ENCODE results near the gene SND1. TPM values are rescaled to one million over a fixed set of nuclear protein-coding genes. Genes with fewer than 3 reads are reported as not detected.

SND1 gene
- total RNA-seq, 2 donors from 2014 or later = 91.0 to 111 TPM

DNA sequence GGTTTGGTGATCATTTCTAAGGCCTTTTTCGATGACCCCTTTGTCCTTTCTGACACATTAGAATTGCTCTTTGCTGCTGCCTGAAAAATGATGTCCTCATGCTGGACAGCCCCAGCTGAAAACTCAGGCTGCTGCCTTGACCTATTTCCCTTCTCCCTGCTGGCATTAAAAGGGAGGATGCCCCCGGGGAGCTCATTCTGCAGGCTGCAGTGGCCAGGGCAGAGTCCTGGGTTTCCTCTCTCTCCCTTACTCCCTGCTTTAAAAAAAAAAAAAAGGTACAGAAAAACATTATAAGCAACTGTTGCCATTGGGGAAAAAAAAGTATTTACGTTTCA, 343.9 kb downstream of the SND1 start:
- ATAC-seq (ENCODE audit: insufficient number of reproducible peaks, low FRiP score, low read depth) (no peak), DNase-seq (ENCODE audit: low spot score) (no peak)
- Histone ChIP-seq H3K27ac (peak overlapping the region in 1 of 2 donors; percentile 1), H3K4me3 (no peak overlapping the region), H3K36me3 (peaks cover 5% of the 10 kb centered on the region), H3K27me3 (replicated peaks; ENCODE audit: insufficient read depth) (no peaks in the 10 kb centered on the region), H3K4me1 (ENCODE audit: control insufficient read depth in 1 of 2, low read depth in 2 of 2) (peaks cover 3 to 21% of the 10 kb centered on the region in 2 donors), H3K9me3 (no peaks in the 10 kb centered on the region)
- no peak for TF ChIP-seq CTCF (IDR thresholded peaks at IDR 0.05)

- TF ChIP-seq CTCF (IDR thresholded peaks at IDR 0.05) = no peak
- DNase-seq (ENCODE audit: low spot score) (no peak), ATAC-seq (ENCODE audit: insufficient number of reproducible peaks, low FRiP score, low read depth) (no peak)
- Histone ChIP-seq H3K4me1 (ENCODE audit: control insufficient read depth in 1 of 2, low read depth in 2 of 2) (peaks cover 3 to 21% of the 10 kb centered on the region in 2 donors), H3K27ac (no peak overlapping the region), H3K36me3 (peaks cover 5% of the 10 kb centered on the region), H3K27me3 (replicated peaks; ENCODE audit: insufficient read depth) (no peaks in the 10 kb centered on the region), H3K9me3 (no peaks in the 10 kb centered on the region), H3K4me3 (no peak overlapping the region)
Measured at GRCh38 chr7:127996253-127997071, 344.5 kb downstream of the SND1 start.

GRCh38 chr7:127997226-127997922, 345.4 kb downstream of the SND1 start:
- Histone ChIP-seq H3K27me3 (replicated peaks; ENCODE audit: insufficient read depth) (no peaks in the 10 kb centered on the region), H3K36me3 (no peaks in the 10 kb centered on the region), H3K4me1 (ENCODE audit: control insufficient read depth in 1 of 2, low read depth in 2 of 2) (peaks cover 3 to 21% of the 10 kb centered on the region in 2 donors), H3K9me3 (no peaks in the 10 kb centered on the region), H3K4me3 (no peak overlapping the region), H3K27ac (no peak overlapping the region)
- TF ChIP-seq CTCF (IDR thresholded peaks at IDR 0.05) = no peak
- no peak for DNase-seq (ENCODE audit: low spot score)
- ATAC-seq (ENCODE audit: insufficient number of reproducible peaks, low FRiP score, low read depth) = no peak

- H3K27me3 ChIP-seq (replicated peaks; ENCODE audit: insufficient read depth) = no peaks in the 10 kb centered on the region
- H3K9me3 ChIP-seq = no peaks in the 10 kb centered on the region
- no peak for TF ChIP-seq CTCF (IDR thresholded peaks at IDR 0.05)
- DNase-seq (ENCODE audit: low spot score) = no peak
- H3K36me3 ChIP-seq = no peaks in the 10 kb centered on the region
- no peak for ATAC-seq (ENCODE audit: insufficient number of reproducible peaks, low FRiP score, low read depth)
- H3K4me3 ChIP-seq = no peak overlapping the region
- peaks cover 6 to 21% of the 10 kb centered on the region in 2 donors for H3K4me1 ChIP-seq (ENCODE audit: control insufficient read depth in 1 of 2, low read depth in 2 of 2)
- H3K27ac ChIP-seq = no peak overlapping the region
Measured at GRCh38 chr7:127998671-127999070, 346.7 kb downstream of the SND1 start.

- ATAC-seq (ENCODE audit: insufficient number of reproducible peaks, low FRiP score, low read depth) = no peak
- no peak for DNase-seq (ENCODE audit: low spot score)
- Histone ChIP-seq H3K4me1 (ENCODE audit: control insufficient read depth in 1 of 2, low read depth in 2 of 2) (peaks cover 6 to 15% of the 10 kb centered on the region in 2 donors), H3K4me3 (no peak overlapping the region), H3K36me3 (no peaks in the 10 kb centered on the region), H3K9me3 (no peaks in the 10 kb centered on the region), H3K27ac (no peak overlapping the region), H3K27me3 (replicated peaks; ENCODE audit: insufficient read depth) (no peaks in the 10 kb centered on the region)
- no peak for TF ChIP-seq CTCF (IDR thresholded peaks at IDR 0.05)
Measured at GRCh38 chr7:128000048-128000447, 348.1 kb downstream of the SND1 start.
